ENCODE results near the gene ANKRD52. TPM values are rescaled to one million over a fixed set of nuclear protein-coding genes. Genes with fewer than 3 reads are reported as not detected.

Gene ANKRD52
- total RNA-seq, 6 experiments from 2014 or later: 10.6 to 16.1 (median 12.2) TPM

- H3K27me3 ChIP-seq: no peaks in the 10 kb centered on the region
- intact Hi-C loops (cut with DNase I): no loop called here
- DNase-seq (no peak), ATAC-seq (peak in 1 of 4 donors; percentile 2)
- TF ChIP-seq POLR2A (IDR thresholded peaks at IDR 0.05): no peak
- TF ChIP-seq CTCF (IDR thresholded peaks at IDR 0.05): no peak
- peaks cover 0 to 24% (median 7%) of the 10 kb centered on the region in 4 donors for H3K4me1 ChIP-seq
- peak overlapping the region; percentile 91 to 97 (median 91) for H3K27ac ChIP-seq
- WGBS (ENCODE audit: insufficient coverage, low coverage, low lambda C conversion rate, missing lambda C conversion rate): 1% methylated on average over 11 of the region's 21 CpGs
- H3K4me3 ChIP-seq: peak overlapping the region; percentile 49 to 78 (median 55)
- no peaks in the 10 kb centered on the region for H3K9me3 ChIP-seq
- H3K36me3 ChIP-seq: peaks cover 0 to 3% (median 0%) of the 10 kb centered on the region in 4 donors
These were observed 36.9 kb downstream of the ANKRD52 start for GRCh38 chr12:56221232-56221756.

GRCh38 chr12:56220611-56221231 is 37.5 kb downstream of the ANKRD52 start:
- ATAC-seq (peak in 1 of 4 donors; percentile 2), DNase-seq (no peak)
- H3K9me3 ChIP-seq: no peaks in the 10 kb centered on the region
- WGBS (ENCODE audit: insufficient coverage, low coverage, low lambda C conversion rate, missing lambda C conversion rate): 16% methylated on average over 8 of the region's 10 CpGs
- intact Hi-C loops (cut with DNase I): no loop called here
- no peaks in the 10 kb centered on the region for H3K27me3 ChIP-seq
- no peak for TF ChIP-seq POLR2A (IDR thresholded peaks at IDR 0.05)
- TF ChIP-seq CTCF (IDR thresholded peaks at IDR 0.05): no peak
- peaks cover 0 to 5% (median 0%) of the 10 kb centered on the region in 4 donors for H3K36me3 ChIP-seq
- peaks cover 0 to 24% (median 7%) of the 10 kb centered on the region in 4 donors for H3K4me1 ChIP-seq
- peak overlapping the region; percentile 49 to 78 (median 55) for H3K4me3 ChIP-seq
- H3K27ac ChIP-seq: peak overlapping the region; percentile 91 to 97 (median 91)

GRCh38 chr12:56219840-56220239 is 38.3 kb downstream of the ANKRD52 start:
- peaks cover 0 to 10% (median 2%) of the 10 kb centered on the region in 4 donors for H3K36me3 ChIP-seq
- H3K4me3 ChIP-seq: no peak overlapping the region
- intact Hi-C loops (cut with DNase I): no loop called here
- H3K27me3 ChIP-seq: no peaks in the 10 kb centered on the region
- H3K27ac ChIP-seq: no peak overlapping the region
- ATAC-seq: no peak
- H3K4me1 ChIP-seq: peaks cover 0 to 24% (median 7%) of the 10 kb centered on the region in 4 donors
- no peak for TF ChIP-seq CTCF (IDR thresholded peaks at IDR 0.05)
- no peak for TF ChIP-seq POLR2A (IDR thresholded peaks at IDR 0.05)
- 69% methylated on average over 5 of the region's 9 CpGs for WGBS (ENCODE audit: insufficient coverage, low coverage, low lambda C conversion rate, missing lambda C conversion rate)
- no peaks in the 10 kb centered on the region for H3K9me3 ChIP-seq
- DNase-seq: no peak

GRCh38 chr12:56216461-56216860 is 41.7 kb downstream of the ANKRD52 start:
- TF ChIP-seq CTCF (IDR thresholded peaks at IDR 0.05) (no peak), POLR2A (IDR thresholded peaks at IDR 0.05) (no peak)
- H3K9me3 ChIP-seq: no peaks in the 10 kb centered on the region
- DNase-seq (no peak), ATAC-seq (no peak)
- H3K4me1 ChIP-seq: peaks cover 0 to 9% (median 0%) of the 10 kb centered on the region in 4 donors
- H3K27me3 ChIP-seq: no peaks in the 10 kb centered on the region
- 85% methylated on average over 2 of the region's 3 CpGs for WGBS (ENCODE audit: insufficient coverage, low coverage, low lambda C conversion rate, missing lambda C conversion rate)
- H3K4me3 ChIP-seq: no peak overlapping the region
- no peak overlapping the region for H3K27ac ChIP-seq
- peaks cover 4 to 40% (median 15%) of the 10 kb centered on the region in 4 donors for H3K36me3 ChIP-seq
- intact Hi-C loops (cut with DNase I): no loop called here
